ENCODE results near the gene GFPT2.

- no peak for TF ChIP-seq CTCF (conservative IDR thresholded peaks at IDR 0.05; ENCODE audit: low read length)
- TF ChIP-seq EZH2phosphoT487 (IDR thresholded peaks at IDR 0.05; ENCODE audit: borderline replicate concordance, low read depth, low read length) = no peak
Measured at GRCh38 chr5:180301253-180301652, 51.9 kb downstream of the GFPT2 start.
